Ishikawa (cell line): ENCODE results near the gene PLEKHB2.
A peak's percentile ranks its signal among the peaks of the same experiment; 100 is the strongest.

Experiments used
- CEBPB ChIP-seq: IDR thresholded peaks from 2 replicates; pipeline ENCODE4 v1.6.1; 2012
- CREB1 ChIP-seq: IDR thresholded peaks from 2 replicates; pipeline ENCODE4 v1.6.1; 2012; ENCODE audit warnings: low read depth
- EGR1 ChIP-seq: IDR thresholded peaks from 2 replicates; pipeline ENCODE4 v1.6.1; 2012
- EP300 ChIP-seq: IDR thresholded peaks from 2 replicates; pipeline ENCODE4 v1.6.1; 2012; ENCODE audit warnings: borderline replicate concordance
- FOXM1 ChIP-seq: IDR thresholded peaks from 2 replicates; pipeline ENCODE4 v1.6.1; 2012; ENCODE audit warnings: low read depth, borderline replicate concordance
- NFIC ChIP-seq: IDR thresholded peaks from 2 replicates; pipeline ENCODE4 v1.6.1; 2012
- RAD21 ChIP-seq: IDR thresholded peaks from 2 replicates; pipeline ENCODE4 v1.6.1; 2012; ENCODE audit warnings: low read depth
- REST ChIP-seq: IDR thresholded peaks from 2 replicates; pipeline ENCODE4 v1.6.1; 2012; ENCODE audit warnings: low read depth, mild to moderate bottlenecking
- TAF1 ChIP-seq: IDR thresholded peaks from 2 replicates; pipeline ENCODE4 v1.6.1; 2012; ENCODE audit warnings: low read depth, mild to moderate bottlenecking
- TCF12 ChIP-seq: IDR thresholded peaks from 2 replicates; pipeline ENCODE4 v1.6.1; 2012; ENCODE audit warnings: low read depth
- TEAD4 ChIP-seq: IDR thresholded peaks from 2 replicates; pipeline ENCODE4 v1.6.1; 2012
- YY1 ChIP-seq: IDR thresholded peaks from 2 replicates; pipeline ENCODE4 v1.6.1; 2012; ENCODE audit warnings: low read depth
- ZBTB7A ChIP-seq: IDR thresholded peaks from 2 replicates; pipeline ENCODE4 v1.6.1; 2012; ENCODE audit warnings: low read depth
- TF ChIP-seq, protein P1 (sequence below): IDR thresholded peaks from 2 replicates; pipeline ENCODE4 v1.6.1; 2012
- TF ChIP-seq, protein P2 (sequence below): IDR thresholded peaks from 2 replicates; pipeline ENCODE4 v1.6.1; 2012

The PLEKHB2 gene

GRCh38 chr2:131152074-131152473, 46.9 kb downstream of the PLEKHB2 start:
- TF ChIP-seq EP300 = no peak
- TF ChIP-seq, protein P1, sequence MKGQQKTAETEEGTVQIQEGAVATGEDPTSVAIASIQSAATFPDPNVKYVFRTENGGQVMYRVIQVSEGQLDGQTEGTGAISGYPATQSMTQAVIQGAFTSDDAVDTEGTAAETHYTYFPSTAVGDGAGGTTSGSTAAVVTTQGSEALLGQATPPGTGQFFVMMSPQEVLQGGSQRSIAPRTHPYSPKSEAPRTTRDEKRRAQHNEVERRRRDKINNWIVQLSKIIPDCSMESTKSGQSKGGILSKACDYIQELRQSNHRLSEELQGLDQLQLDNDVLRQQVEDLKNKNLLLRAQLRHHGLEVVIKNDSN = no peak
- TF ChIP-seq NFIC = no peak
- no peak for TF ChIP-seq TAF1
- no peak for TF ChIP-seq REST
- no peak for TF ChIP-seq TCF12
- no peak for TF ChIP-seq EGR1
- no peak for TF ChIP-seq TEAD4
- TF ChIP-seq CREB1 = no peak
- no peak for TF ChIP-seq ZBTB7A
- no peak for TF ChIP-seq FOXM1

GRCh38 chr2:131153529-131153928, 48.4 kb downstream of the PLEKHB2 start:
- no peak for TF ChIP-seq ZBTB7A
- TF ChIP-seq, protein P1 = no peak
- TF ChIP-seq TAF1 = no peak
- no peak for TF ChIP-seq RAD21
- TF ChIP-seq TCF12 = no peak
- no peak for TF ChIP-seq NFIC
- TF ChIP-seq YY1 = no peak
- TF ChIP-seq, protein P2, sequence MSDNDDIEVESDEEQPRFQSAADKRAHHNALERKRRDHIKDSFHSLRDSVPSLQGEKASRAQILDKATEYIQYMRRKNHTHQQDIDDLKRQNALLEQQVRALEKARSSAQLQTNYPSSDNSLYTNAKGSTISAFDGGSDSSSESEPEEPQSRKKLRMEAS = no peak
- TF ChIP-seq EP300 = no peak
- no peak for TF ChIP-seq EGR1
- TF ChIP-seq TEAD4 = no peak
- TF ChIP-seq CREB1 = no peak
- TF ChIP-seq FOXM1 = no peak
- TF ChIP-seq CEBPB = no peak
- TF ChIP-seq REST = no peak

DNA sequence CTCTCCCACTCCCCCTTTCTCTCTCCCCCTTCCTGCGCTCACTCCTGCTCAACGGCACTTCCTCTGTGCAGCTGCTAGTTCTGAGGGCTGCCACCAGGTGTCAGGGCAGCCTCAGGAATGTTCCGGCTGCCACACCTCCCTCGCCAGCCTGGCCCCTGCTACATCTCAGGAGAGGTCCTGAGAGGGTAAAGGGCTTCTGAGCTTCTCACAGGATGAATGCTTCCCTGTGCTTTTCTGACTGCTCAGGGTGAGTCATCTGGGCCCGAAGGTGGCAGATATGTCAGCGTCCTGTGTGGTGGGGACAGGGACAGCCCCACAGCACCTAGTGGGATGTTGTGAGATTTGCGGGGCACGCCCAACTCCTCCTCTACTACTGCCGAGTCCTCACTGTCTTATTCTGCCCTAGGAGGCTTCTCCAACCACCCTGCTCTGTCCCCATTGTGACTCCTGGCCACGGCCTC, 49.0 kb downstream of the PLEKHB2 start:
- TF ChIP-seq RAD21 (peak; percentile 96), NFIC (no peak)

DNA sequence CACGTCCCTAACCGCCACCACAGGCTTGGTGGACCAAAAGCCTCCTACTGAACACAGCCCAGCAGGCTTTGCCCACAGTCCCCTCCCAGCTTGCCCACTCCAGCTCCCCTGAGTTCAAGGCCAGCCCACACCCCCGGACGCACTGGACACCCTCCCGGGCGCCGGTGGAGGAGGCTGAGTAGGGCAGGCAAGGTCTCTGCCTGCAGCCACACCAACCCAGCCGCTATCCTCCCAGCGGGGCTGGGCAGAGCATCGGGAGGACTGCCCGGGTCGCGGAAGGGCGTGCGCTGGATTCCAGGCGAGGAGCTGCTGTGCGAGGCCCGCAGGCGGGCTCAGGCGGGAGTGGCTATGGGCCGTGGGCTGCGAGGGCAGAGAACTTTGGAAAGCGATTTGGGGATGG, 49.5 kb downstream of the PLEKHB2 start:
- TF ChIP-seq EP300 (no peak), TCF12 (no peak), CEBPB (no peak), NFIC (no peak), FOXM1 (no peak), TEAD4 (no peak), RAD21 (no peak)
- TF ChIP-seq, protein P1 = no peak

- TF ChIP-seq ZBTB7A (no peak), RAD21 (no peak), CEBPB (no peak), YY1 (no peak), EGR1 (no peak), REST (no peak), CREB1 (no peak), TAF1 (no peak), NFIC (no peak), TCF12 (no peak), EP300 (no peak), TEAD4 (no peak), FOXM1 (no peak)
- TF ChIP-seq, protein P2 = no peak
- TF ChIP-seq, protein P1 = no peak
Measured at GRCh38 chr2:131155208-131155855, 50.2 kb downstream of the PLEKHB2 start.
